ENCODE results near the gene TNFRSF1A.

DNA sequence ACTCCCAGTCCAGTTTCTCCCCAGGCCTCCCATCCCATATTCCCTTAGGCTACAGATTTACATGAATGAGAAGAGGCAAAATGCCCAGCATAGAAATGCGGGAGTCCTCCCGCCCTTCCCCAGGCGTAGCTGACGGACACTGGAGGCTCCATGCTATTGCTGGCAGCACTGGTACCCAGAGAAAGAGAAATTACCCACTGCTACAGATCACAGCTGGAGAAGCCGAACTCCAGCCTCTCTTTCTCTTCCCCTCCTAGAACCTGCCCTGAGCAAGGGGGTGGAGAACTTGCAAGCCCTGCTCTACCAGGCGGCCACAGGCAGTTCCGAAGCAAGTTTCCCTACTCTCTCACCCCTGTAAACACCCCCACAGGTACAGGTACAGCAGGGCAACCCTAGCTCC, 45.7 kb upstream of the TNFRSF1A start:
- TF ChIP-seq POLR2A (IDR thresholded peaks at IDR 0.05; ENCODE audit: low read length), result no peak
- TF ChIP-seq GATA1 (IDR thresholded peaks at IDR 0.05; ENCODE audit: low read depth, low read length), result no peak

All from erythroblast (primary cell).